ENCODE results near the gene PVALEF. TPM values are rescaled to one million over a fixed set of nuclear protein-coding genes. Genes with fewer than 3 reads are reported as not detected.

The PVALEF gene
- total RNA-seq, 1 experiment from 2014 or later = not detected

GRCh38 chr17:81143717-81144422, 21.4 kb upstream of the PVALEF start:
- Histone ChIP-seq H3K4me2 (ENCODE audit: insufficient read depth, insufficient read length, low read length) (no peak overlapping the region), H2BK12ac (ENCODE audit: insufficient read length, low read depth, low read length) (no peak overlapping the region), H3K9me3 (ENCODE audit: control insufficient read depth, low read depth, low read length) (no peaks in the 10 kb centered on the region), H4K8ac (replicated peaks; ENCODE audit: insufficient read length, low read depth, low read length) (no peak overlapping the region), H3T11ph (ENCODE audit: low read length) (no peak overlapping the region), H4K20me1 (ENCODE audit: control insufficient read depth, insufficient read depth, insufficient read length) (no peaks in the 10 kb centered on the region), H2BK15ac (ENCODE audit: low read depth, low read length) (no peak overlapping the region), H3K23ac (ENCODE audit: insufficient read length, low read depth, low read length) (no peak overlapping the region), H3K23me2 (ENCODE audit: insufficient read length, low read depth, low read length, poor library complexity, severe bottlenecking) (no peaks in the 10 kb centered on the region), H3K4ac (ENCODE audit: low read depth, low read length) (no peak overlapping the region), H2AK5ac (ENCODE audit: insufficient read length, low read length) (no peak overlapping the region), H3K56ac (ENCODE audit: insufficient read length, low read depth, low read length) (no peak overlapping the region), H2BK5ac (ENCODE audit: insufficient read length, low read length) (no peak overlapping the region), H3K27me3 (ENCODE audit: insufficient read depth, low read length) (no peaks in the 10 kb centered on the region), H3K14ac (ENCODE audit: insufficient read depth, low read length) (no peak overlapping the region), H3K9ac (ENCODE audit: extremely low read depth, insufficient read length, low read length) (no peak overlapping the region), H4K91ac (ENCODE audit: insufficient read length, low read depth, low read length) (no peak overlapping the region), H3K79me1 (ENCODE audit: insufficient read depth, low read depth, low read length, poor library complexity, severe bottlenecking) (no peaks in the 10 kb centered on the region), H4K5ac (ENCODE audit: insufficient read length, low read depth, low read length) (no peak overlapping the region), H3K4me1 (ENCODE audit: insufficient read depth, low read length) (no peaks in the 10 kb centered on the region), H2BK120ac (ENCODE audit: low read depth, low read length, poor library complexity, severe bottlenecking) (no peak overlapping the region), H2AFZ (ENCODE audit: low read length) (no peak overlapping the region), H2BK20ac (ENCODE audit: low read depth, low read length, poor library complexity, severe bottlenecking) (no peak overlapping the region), H3K18ac (ENCODE audit: insufficient read length, low read depth, low read length) (no peak overlapping the region), H3K79me2 (ENCODE audit: insufficient read depth, low read length) (no peaks in the 10 kb centered on the region), H3K27ac (ENCODE audit: insufficient read length, low read depth, low read length) (no peak overlapping the region)
- no peak for TF ChIP-seq CTCF (conservative IDR thresholded peaks at IDR 0.05)
- no CpG with 5 or more reads among the region's 17 CpGs for WGBS (ENCODE audit: extremely low coverage, insufficient read length, low lambda C conversion rate)
- H3K27me3 Mint-ChIP-seq (ENCODE audit: low read depth) = peaks cover under 1% of the 10 kb centered on the region
- no peaks in the 10 kb centered on the region; a peak in 1 of 7 replicates for H3K36me3 Mint-ChIP-seq (ENCODE audit: insufficient read depth in 1 of 3, low read depth in 3 of 3)
- H3K4me1 Mint-ChIP-seq = peaks cover 2 to 10% of the 10 kb centered on the region in 2 experiments; a peak in 2 of 4 replicates
- H3K4me3 Mint-ChIP-seq = no peak overlapping the region
- H3K27ac Mint-ChIP-seq = peak overlapping the region in 1 of 3 experiments; percentile 34; a peak in 1 of 7 replicates
- peaks cover 3 to 4% of the 10 kb centered on the region in 2 experiments; a peak in 3 of 5 replicates for H3K9me3 Mint-ChIP-seq
- no peak for DNase-seq

Data from H9 (cell line).